ENCODE measurements around the gene SYCP2.

The SYCP2 gene

GRCh38 chr20:59935457-59936185 lies 2.2 kb upstream of the SYCP2 start:
- no peaks in the 10 kb centered on the region for H3K9me3 ChIP-seq (ENCODE audit: control insufficient read depth, low read length)
- no peak overlapping the region for H3K4me2 ChIP-seq (ENCODE audit: low read length, poor library complexity, severe bottlenecking)
- H2BK5ac ChIP-seq (ENCODE audit: low read depth, low read length, poor library complexity, severe bottlenecking), result no peak overlapping the region
- over 99% methylated on average over 6 of the region's 8 CpGs for WGBS
- H2BK12ac ChIP-seq (ENCODE audit: low read length in 2 of 2), result no peak overlapping the region
- no peak overlapping the region for H3K27ac ChIP-seq (ENCODE audit: low read length, poor library complexity, severe bottlenecking)
- H3K18ac ChIP-seq (ENCODE audit: low read depth in 1 of 2, low read length in 2 of 2), result no peak overlapping the region
- H3K4me1 ChIP-seq (ENCODE audit: control insufficient read depth, insufficient read depth, low read depth, low read length), result peaks cover 24% of the 10 kb centered on the region
- no peak overlapping the region for H3K4me3 ChIP-seq (ENCODE audit: insufficient read depth in 1 of 2, low read depth in 1 of 2, low read length in 2 of 2)
- H2AK5ac ChIP-seq (ENCODE audit: low read length, severe bottlenecking), result no peak overlapping the region
- no peak overlapping the region for H2BK120ac ChIP-seq (ENCODE audit: low read depth, low read length)
- no peak overlapping the region for H4K8ac ChIP-seq (ENCODE audit: low read length)
- H3K4ac ChIP-seq (ENCODE audit: low read depth in 1 of 2, low read length in 2 of 2), result no peak overlapping the region
- H3K14ac ChIP-seq (ENCODE audit: low read length in 2 of 2), result no peak overlapping the region
- H3K36me3 ChIP-seq (ENCODE audit: control insufficient read depth in 1 of 2, insufficient read depth in 2 of 2, low read depth in 1 of 2, low read length in 2 of 2), result peaks cover 9 to 10% of the 10 kb centered on the region in 2 experiments
- H3K27me3 ChIP-seq (ENCODE audit: control insufficient read depth in 1 of 2, insufficient read depth in 1 of 2, low read length in 2 of 2), result no peaks in the 10 kb centered on the region
- no peak overlapping the region for H2BK15ac ChIP-seq (ENCODE audit: low read depth, poor library complexity, severe bottlenecking)
- no peak overlapping the region for H3K9ac ChIP-seq (ENCODE audit: low read length)
- DNase-seq, result no peak
- H3K79me1 ChIP-seq (replicated peaks; ENCODE audit: low read length, poor library complexity, severe bottlenecking), result peaks cover 12% of the 10 kb centered on the region
- no peak overlapping the region for H3K23ac ChIP-seq (ENCODE audit: low read length in 2 of 2)
- no peak overlapping the region for H4K91ac ChIP-seq (ENCODE audit: low read length)
- no peak overlapping the region for H2AFZ ChIP-seq (ENCODE audit: low read depth, low read length)

- H3K14ac ChIP-seq (ENCODE audit: low read length in 2 of 2), result no peak overlapping the region
- H3K18ac ChIP-seq (ENCODE audit: low read depth in 1 of 2, low read length in 2 of 2), result peak overlapping the region; percentile 29 to 68
- DNase-seq, result peak; percentile 69
- H2BK15ac ChIP-seq (ENCODE audit: low read depth, poor library complexity, severe bottlenecking), result peak overlapping the region; percentile 81
- no peaks in the 10 kb centered on the region for H3K9me3 ChIP-seq (ENCODE audit: control insufficient read depth, low read length)
- H3K27ac ChIP-seq (ENCODE audit: low read length, poor library complexity, severe bottlenecking), result no peak overlapping the region
- H3K4me1 ChIP-seq (ENCODE audit: control insufficient read depth, insufficient read depth, low read depth, low read length), result peaks cover 17% of the 10 kb centered on the region
- H3K4me2 ChIP-seq (ENCODE audit: low read length, poor library complexity, severe bottlenecking), result peak overlapping the region; percentile 99
- H3K4me3 ChIP-seq (ENCODE audit: insufficient read depth in 1 of 2, low read depth in 1 of 2, low read length in 2 of 2), result peak overlapping the region; percentile 66 to 81
- WGBS, result 12% methylated on average over 56 of the region's 59 CpGs
- H3K4ac ChIP-seq (ENCODE audit: low read depth in 1 of 2, low read length in 2 of 2), result no peak overlapping the region
- no peaks in the 10 kb centered on the region for H3K27me3 ChIP-seq (ENCODE audit: control insufficient read depth in 1 of 2, insufficient read depth in 1 of 2, low read length in 2 of 2)
- no peak overlapping the region for H3K23ac ChIP-seq (ENCODE audit: low read length in 2 of 2)
- H2BK120ac ChIP-seq (ENCODE audit: low read depth, low read length), result no peak overlapping the region
- H3K9ac ChIP-seq (ENCODE audit: low read length), result peak overlapping the region; percentile 56
- H4K8ac ChIP-seq (ENCODE audit: low read length), result peak overlapping the region; percentile 92
- peak overlapping the region; percentile 46 for H2AFZ ChIP-seq (ENCODE audit: low read depth, low read length)
- H2AK5ac ChIP-seq (ENCODE audit: low read length, severe bottlenecking), result no peak overlapping the region
- peaks cover 8% of the 10 kb centered on the region for H3K79me1 ChIP-seq (replicated peaks; ENCODE audit: low read length, poor library complexity, severe bottlenecking)
- peaks cover 6 to 10% of the 10 kb centered on the region in 2 experiments for H3K36me3 ChIP-seq (ENCODE audit: control insufficient read depth in 1 of 2, insufficient read depth in 2 of 2, low read depth in 1 of 2, low read length in 2 of 2)
- H4K91ac ChIP-seq (ENCODE audit: low read length), result peak overlapping the region; percentile 27
- no peak overlapping the region for H2BK5ac ChIP-seq (ENCODE audit: low read depth, low read length, poor library complexity, severe bottlenecking)
- no peak overlapping the region for H2BK12ac ChIP-seq (ENCODE audit: low read length in 2 of 2)
Observed at GRCh38 chr20:59933849-59934585, 580 bp upstream of the SYCP2 start.

- no peak overlapping the region for H2AFZ ChIP-seq (ENCODE audit: low read depth, low read length)
- H3K4me3 ChIP-seq (ENCODE audit: insufficient read depth in 1 of 2, low read depth in 1 of 2, low read length in 2 of 2), result no peak overlapping the region
- 97% methylated on average over 68 of the region's 72 CpGs for WGBS
- H3K79me1 ChIP-seq (replicated peaks; ENCODE audit: low read length, poor library complexity, severe bottlenecking), result peaks cover 3% of the 10 kb centered on the region
- peaks cover 4 to 10% of the 10 kb centered on the region in 2 experiments for H3K36me3 ChIP-seq (ENCODE audit: control insufficient read depth in 1 of 2, insufficient read depth in 2 of 2, low read depth in 1 of 2, low read length in 2 of 2)
- DNase-seq, result no peak
- peaks cover 11% of the 10 kb centered on the region for H3K4me1 ChIP-seq (ENCODE audit: control insufficient read depth, insufficient read depth, low read depth, low read length)
- no peak overlapping the region for H2BK120ac ChIP-seq (ENCODE audit: low read depth, low read length)
- H3K27me3 ChIP-seq (ENCODE audit: control insufficient read depth in 1 of 2, insufficient read depth in 1 of 2, low read length in 2 of 2), result no peaks in the 10 kb centered on the region
- H4K8ac ChIP-seq (ENCODE audit: low read length), result no peak overlapping the region
- H2BK15ac ChIP-seq (ENCODE audit: low read depth, poor library complexity, severe bottlenecking), result no peak overlapping the region
- no peak overlapping the region for H3K4ac ChIP-seq (ENCODE audit: low read depth in 1 of 2, low read length in 2 of 2)
- H3K4me2 ChIP-seq (ENCODE audit: low read length, poor library complexity, severe bottlenecking), result no peak overlapping the region
- H4K91ac ChIP-seq (ENCODE audit: low read length), result peak overlapping the region; percentile 15
- no peak overlapping the region for H3K27ac ChIP-seq (ENCODE audit: low read length, poor library complexity, severe bottlenecking)
- H2BK12ac ChIP-seq (ENCODE audit: low read length in 2 of 2), result no peak overlapping the region
- H3K9ac ChIP-seq (ENCODE audit: low read length), result no peak overlapping the region
- H2BK5ac ChIP-seq (ENCODE audit: low read depth, low read length, poor library complexity, severe bottlenecking), result no peak overlapping the region
- H2AK5ac ChIP-seq (ENCODE audit: low read length, severe bottlenecking), result no peak overlapping the region
- H3K14ac ChIP-seq (ENCODE audit: low read length in 2 of 2), result no peak overlapping the region
- H3K18ac ChIP-seq (ENCODE audit: low read depth in 1 of 2, low read length in 2 of 2), result no peak overlapping the region
- no peak overlapping the region for H3K23ac ChIP-seq (ENCODE audit: low read length in 2 of 2)
- no peaks in the 10 kb centered on the region for H3K9me3 ChIP-seq (ENCODE audit: control insufficient read depth, low read length)
Observed at GRCh38 chr20:59932616-59933295, 681 bp downstream of the SYCP2 start.

Data from mesenchymal stem cell (in vitro differentiated cells and primary cell).